ENCODE measurements around the gene LRFN3. TPM values are rescaled to one million over a fixed set of nuclear protein-coding genes. Genes with fewer than 3 reads are reported as not detected.

LRFN3 gene
- total and polyA plus RNA-seq, 10 of the 15 experiments (the other 5 are each of a cell fraction or from before 2014, with no cell fraction given), result 0.02 to 7.3 (median 2.0) TPM; not detected in 1

DNA sequence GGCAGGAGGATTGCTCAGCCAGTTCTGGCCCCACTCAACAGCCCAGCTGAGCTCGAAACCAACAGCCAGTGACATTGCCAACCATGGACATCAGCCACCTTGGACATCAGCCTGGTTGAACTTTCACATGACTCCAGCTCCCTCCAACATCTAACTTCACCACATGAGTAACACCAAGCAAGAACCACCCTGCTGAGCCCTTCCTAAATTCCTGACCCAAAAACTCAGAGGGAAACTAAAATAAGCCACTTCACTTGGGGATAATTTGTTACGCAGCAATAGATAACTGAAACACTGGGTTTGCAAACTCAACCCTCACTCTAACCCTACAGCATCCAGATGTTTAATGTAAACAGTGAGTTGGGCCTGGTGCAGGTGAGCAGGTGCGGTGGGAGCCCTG, 10.7 kb upstream of the LRFN3 start:
- H3K36me3 ChIP-seq (ENCODE audit: control insufficient read depth in 2 of 2, insufficient read depth in 2 of 2, low read length in 1 of 2), result no peaks in the 10 kb centered on the region
- no peak overlapping the region for H3K4me2 ChIP-seq (ENCODE audit: control insufficient read depth, insufficient read depth)
- SMC1A ChIA-PET (ENCODE audit: uncharacterized antibody, unreplicated experiment), result interaction anchor here (0.8 to 2.3 kb wide), 3 partner anchors 10 to 42 kb away, joined by 4 to 13 read pairs (median 10); no protein-coding TSS in a partner anchor
- in situ Hi-C loops (cut with MboI) (no loop called here), intact Hi-C loops (cut with micrococcal nuclease; ENCODE audit: unreplicated experiment) (no loop called here)
- RAD21 ChIA-PET (ENCODE audit: unreplicated experiment), result no interaction called here
- POLR2A ChIA-PET, result interaction anchor here (1.1 kb wide), 1 partner anchor 12 kb away, joined by 3 read pairs; no protein-coding TSS in a partner anchor
- no peak overlapping the region for H3K9ac ChIP-seq (ENCODE audit: control insufficient read depth, insufficient read depth, low read length)
- H3K4me1 ChIP-seq (ENCODE audit: control insufficient read depth, insufficient read depth, low read length), result peaks cover 15% of the 10 kb centered on the region
- H4K20me1 ChIP-seq (ENCODE audit: control insufficient read depth, insufficient read depth), result no peaks in the 10 kb centered on the region
- no peak overlapping the region for H3K4me3 ChIP-seq
- CTCF ChIA-PET, result interaction anchor here (1.0 to 2.1 kb wide), 3 partner anchors 10 to 43 kb away, joined by 4 to 10 read pairs (median 7); no protein-coding TSS in a partner anchor
- WGBS (ENCODE audit: insufficient coverage, insufficient replicate concordance, low lambda C conversion rate, missing lambda C conversion rate), result 35% methylated on average over 3 of the region's 3 CpGs
- no peak overlapping the region for H2AFZ ChIP-seq (ENCODE audit: control insufficient read depth, low read depth, low read length)
- DNase-seq (ENCODE audit: low read depth, low spot score) (no peak), ATAC-seq (no peak), FAIRE-seq (no peak)
- no peaks in the 10 kb centered on the region for H3K79me2 ChIP-seq (ENCODE audit: control insufficient read depth, insufficient read depth, low read length)
- no peaks in the 10 kb centered on the region for H3K27me3 ChIP-seq (replicated peaks in 1 of 2; ENCODE audit: control insufficient read depth in 2 of 2, insufficient read depth in 2 of 2, low read length in 1 of 2)
- TF ChIP-seq SIN3A (IDR thresholded peaks at IDR 0.05; ENCODE audit: low read depth, low read length) (no peak), NFIC (IDR thresholded peaks at IDR 0.05; ENCODE audit: low read depth, low read length) (no peak), MEF2A (IDR thresholded peaks at IDR 0.05; ENCODE audit: insufficient read depth, low read depth, low read length) (no peak), GATAD2B (conservative IDR thresholded peaks at IDR 0.05; ENCODE audit: low read depth) (no peak), ATF7 (IDR thresholded peaks at IDR 0.05; ENCODE audit: low read depth) (no peak), MYC (IDR thresholded peaks at IDR 0.05; ENCODE audit: insufficient read depth, insufficient read length, insufficient replicate concordance, low read length, severe bottlenecking) (no peak)
- TF ChIP-seq, protein P1, sequence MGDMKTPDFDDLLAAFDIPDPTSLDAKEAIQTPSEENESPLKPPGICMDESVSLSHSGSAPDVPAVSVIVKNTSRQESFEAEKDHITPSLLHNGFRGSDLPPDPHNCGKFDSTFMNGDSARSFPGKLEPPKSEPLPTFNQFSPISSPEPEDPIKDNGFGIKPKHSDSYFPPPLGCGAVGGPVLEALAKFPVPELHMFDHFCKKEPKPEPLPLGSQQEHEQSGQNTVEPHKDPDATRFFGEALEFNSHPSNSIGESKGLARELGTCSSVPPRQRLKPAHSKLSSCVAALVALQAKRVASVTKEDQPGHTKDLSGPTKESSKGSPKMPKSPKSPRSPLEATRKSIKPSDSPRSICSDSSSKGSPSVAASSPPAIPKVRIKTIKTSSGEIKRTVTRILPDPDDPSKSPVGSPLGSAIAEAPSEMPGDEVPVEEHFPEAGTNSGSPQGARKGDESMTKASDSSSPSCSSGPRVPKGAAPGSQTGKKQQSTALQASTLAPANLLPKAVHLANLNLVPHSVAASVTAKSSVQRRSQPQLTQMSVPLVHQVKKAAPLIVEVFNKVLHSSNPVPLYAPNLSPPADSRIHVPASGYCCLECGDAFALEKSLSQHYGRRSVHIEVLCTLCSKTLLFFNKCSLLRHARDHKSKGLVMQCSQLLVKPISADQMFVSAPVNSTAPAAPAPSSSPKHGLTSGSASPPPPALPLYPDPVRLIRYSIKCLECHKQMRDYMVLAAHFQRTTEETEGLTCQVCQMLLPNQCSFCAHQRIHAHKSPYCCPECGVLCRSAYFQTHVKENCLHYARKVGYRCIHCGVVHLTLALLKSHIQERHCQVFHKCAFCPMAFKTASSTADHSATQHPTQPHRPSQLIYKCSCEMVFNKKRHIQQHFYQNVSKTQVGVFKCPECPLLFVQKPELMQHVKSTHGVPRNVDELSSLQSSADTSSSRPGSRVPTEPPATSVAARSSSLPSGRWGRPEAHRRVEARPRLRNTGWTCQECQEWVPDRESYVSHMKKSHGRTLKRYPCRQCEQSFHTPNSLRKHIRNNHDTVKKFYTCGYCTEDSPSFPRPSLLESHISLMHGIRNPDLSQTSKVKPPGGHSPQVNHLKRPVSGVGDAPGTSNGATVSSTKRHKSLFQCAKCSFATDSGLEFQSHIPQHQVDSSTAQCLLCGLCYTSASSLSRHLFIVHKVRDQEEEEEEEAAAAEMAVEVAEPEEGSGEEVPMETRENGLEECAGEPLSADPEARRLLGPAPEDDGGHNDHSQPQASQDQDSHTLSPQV (IDR thresholded peaks at IDR 0.05), result no peak
- no TSS peak for BruUV-seq (replicated peaks)
- H3K27ac ChIP-seq (ENCODE audit: control insufficient read depth, insufficient read depth), result no peak overlapping the region
- H3K9me3 ChIP-seq (replicated peaks; ENCODE audit: control insufficient read depth, insufficient read depth, low read length), result peaks cover 5% of the 10 kb centered on the region; the same call in 2 of the 3 replicates

All from GM12878 (cell line).